A549 (cell line): Measurements from ENCODE around the gene UBASH3B. TPM values are rescaled to one million over a fixed set of nuclear protein-coding genes. Genes with fewer than 3 reads are reported as not detected.

Experiments used
- ATAC-seq, 2 experiments: fragments of 200-7000 bp in 1 of 2; fragments of >200 bp in 1 of 2; cut with Nextera tagmentation in 1 of 2; cut with Tn5 transposase in 1 of 2; 3 replicates each; pipeline versions ENCODE4 v1.8.0 to v1.9.1; 2018 to 2020; ENCODE audit warnings: mild to moderate bottlenecking in 1 of 2, moderate library complexity in 1 of 2
- CTCF ChIA-PET: fragments of 300-600 bp; sonication (Branson Sonifier 250); formaldehyde crosslinking; extraction: SDS; loops from one replicate; lab custom pipeline; 2021; ENCODE audit warnings: antibody characterized with exemption, inconsistent platforms; lab: Yijun Ruan, JAX
- POLR2A ChIA-PET: fragments of 350-600 bp; formaldehyde crosslinking; extraction: SDS; loops from one replicate; lab custom pipeline; 2021; ENCODE audit warnings: antibody characterized with exemption, inconsistent platforms; lab: Yijun Ruan, JAX
- DNase-seq, 2 experiments: peaks; one replicate each; pipeline versions ENCODE4 v3.0.0 to v3.0.0-alpha.2; 2011 to 2016; ENCODE audit warnings: low read depth in 1 of 2, low spot score in 1 of 2
- FAIRE-seq: peaks from 2 replicates; lab custom pipeline; 2011; peaks lifted over from hg19 to GRCh38; lab: Jason Lieb, UNC
- H3K27ac ChIP-seq, 2 experiments: fragments of >200 bp; sonication (Bioruptor Twin); formaldehyde crosslinking; 3 replicates each; pipeline ENCODE4 v1.5.1; 2016 to 2017
- H3K4me1 ChIP-seq: fragments of >200 bp; sonication (Bioruptor Twin); formaldehyde crosslinking; 3 replicates; pipeline ENCODE4 v1.6.1; 2016
- H3K4me2 ChIP-seq: fragments of >200 bp; sonication (Bioruptor Twin); formaldehyde crosslinking; 3 replicates; pipeline ENCODE4 v1.6.1; 2016
- H3K4me3 ChIP-seq: fragments of >200 bp; sonication (Bioruptor Twin); formaldehyde crosslinking; 3 replicates; pipeline ENCODE4 v1.5.1; 2016
- H3K9me3 ChIP-seq: fragments of >200 bp; sonication (Bioruptor Twin); formaldehyde crosslinking; 3 replicates; pipeline ENCODE4 v1.6.1; 2016
- BHLHE40 ChIP-seq: IDR thresholded peaks from 2 replicates; pipeline ENCODE4 v1.6.1; 2012; ENCODE audit warnings: low read depth, low read length, inconsistent platforms
- CEBPB ChIP-seq, 2 experiments: fragments of >200 bp in 1 of 2; sonication (Bioruptor Twin) in 1 of 2; formaldehyde crosslinking in 1 of 2; IDR thresholded peaks; 2 replicates each; pipeline ENCODE4 v1.6.1; 2012 to 2016
- CHD2 ChIP-seq: fragments of 150-350 bp; IDR thresholded peaks from 2 replicates; pipeline ENCODE4 v1.6.1; 2014; ENCODE audit warnings: low read length; ENCODE audit not compliant: partially characterized antibody
- EP300 ChIP-seq, 2 experiments: fragments of >200 bp; sonication (Bioruptor Twin); formaldehyde crosslinking; IDR thresholded peaks; 2 replicates in 1 of 2; 3 replicates in 1 of 2; pipeline ENCODE4 v1.6.1; 2016 to 2017
- HES2 ChIP-seq: fragments of >200 bp; sonication (Bioruptor Twin); formaldehyde crosslinking; IDR thresholded peaks from 2 replicates; pipeline ENCODE4 v1.6.1; 2016
- HEYL ChIP-seq: fragments of 250-450 bp; sonication (Bioruptor Pico); IDR thresholded peaks from 2 replicates; pipeline ENCODE4 v1.8.0; 2021; ENCODE audit warnings: mild to moderate bottlenecking, moderate library complexity
- HOXB5 ChIP-seq: fragments of 250-450 bp; sonication (Bioruptor Pico); IDR thresholded peaks from 2 replicates; pipeline ENCODE4 v1.5.0; 2020; ENCODE audit warnings: mild to moderate bottlenecking, moderate library complexity
- JUN ChIP-seq, 2 experiments: fragments of >200 bp; sonication (Bioruptor Twin); formaldehyde crosslinking; IDR thresholded peaks; 2 replicates in 1 of 2; 3 replicates in 1 of 2; pipeline ENCODE4 v1.6.1; 2016 to 2017
- KDM1A ChIP-seq: fragments of 200-600 bp; sonication (generic); IDR thresholded peaks from 2 replicates; pipeline ENCODE4 v1.6.1; 2016; ENCODE audit warnings: low read depth, mild to moderate bottlenecking
- KDM5A ChIP-seq: fragments of 200-600 bp; sonication (generic); IDR thresholded peaks from 2 replicates; pipeline ENCODE4 v1.6.1; 2016; ENCODE audit warnings: antibody characterized with exemption, mild to moderate bottlenecking
- MAFK ChIP-seq: fragments of 450-650 bp; IDR thresholded peaks from 2 replicates; pipeline ENCODE4 v1.6.1; 2014; ENCODE audit not compliant: partially characterized antibody
- NPAS2 ChIP-seq: fragments of 250-450 bp; sonication (Bioruptor Pico); IDR thresholded peaks from 2 replicates; pipeline ENCODE4 v1.8.0; 2022; ENCODE audit warnings: mild to moderate bottlenecking, moderate library complexity, borderline replicate concordance
- PBX3 ChIP-seq: IDR thresholded peaks from 2 replicates; pipeline ENCODE4 v1.6.1; 2012
- POLR2A ChIP-seq: IDR thresholded peaks from 2 replicates; pipeline ENCODE4 v1.6.1; 2012; ENCODE audit warnings: mild to moderate bottlenecking, low read length
- POLR2AphosphoS2 ChIP-seq: conservative IDR thresholded peaks from 2 replicates; pipeline ENCODE4 v1.6.1; 2012; ENCODE audit warnings: low read length, improper control_type of control experiment, inconsistent platforms
- RARB ChIP-seq: fragments of 250-450 bp; sonication (Bioruptor Pico); IDR thresholded peaks from 2 replicates; pipeline ENCODE4 v1.8.0; 2021; ENCODE audit warnings: mild to moderate bottlenecking, moderate library complexity
- RCOR1 ChIP-seq: fragments of 150-350 bp; IDR thresholded peaks from 2 replicates; pipeline ENCODE4 v1.6.1; 2014; ENCODE audit warnings: antibody characterized with exemption, low read length, low read depth
- RFX5 ChIP-seq: fragments of 450-650 bp; IDR thresholded peaks from 2 replicates; pipeline ENCODE4 v1.7.1; 2014; ENCODE audit warnings: antibody characterized with exemption, mild to moderate bottlenecking, moderate library complexity
- RNF2 ChIP-seq: fragments of 200-600 bp; sonication (generic); IDR thresholded peaks from 2 replicates; pipeline ENCODE4 v1.6.1; 2016; ENCODE audit warnings: low read depth, mild to moderate bottlenecking, antibody characterized with exemption, moderate library complexity, borderline replicate concordance
- SREBF2 ChIP-seq: fragments of 450-650 bp; IDR thresholded peaks from 2 replicates; pipeline ENCODE4 v1.6.1; 2014; ENCODE audit warnings: mild to moderate bottlenecking, moderate library complexity
- ZFP36 ChIP-seq: fragments of 450-650 bp; IDR thresholded peaks from 2 replicates; pipeline ENCODE4 v1.6.1; 2014; ENCODE audit warnings: borderline replicate concordance; ENCODE audit not compliant: partially characterized antibody
- ZNF302 ChIP-seq: fragments of 250-450 bp; sonication (Bioruptor Pico); IDR thresholded peaks from 2 replicates; pipeline ENCODE4 v1.9.0; 2021; ENCODE audit warnings: inconsistent platforms, mild to moderate bottlenecking, moderate library complexity
- ZSCAN20 ChIP-seq: fragments of 250-450 bp; sonication (Bioruptor Pico); IDR thresholded peaks from 2 replicates; pipeline ENCODE4 v1.8.0; 2022; ENCODE audit warnings: mild to moderate bottlenecking, moderate library complexity
- WGBS: methylation state at CpG from one replicate; pipeline ENCODE4 v1.1.6; 2017; ENCODE audit errors: missing lambda C conversion rate; 5-methylcytosine and 5-hydroxymethylcytosine counted together
- polyA plus RNA-seq, 4 experiments: library from polyadenylated mRNA; depleted of rRNA in 3 of 4; stranded (reverse); fragments of >200 nt; fragmentation: RNase III in 1 of 4; extraction: RNeasy Plus Mini Kit Qiagen cat#74134 plus additional on column Dnase treatment in 1 of 4; gene quantifications; 2 replicates in 3 of 4; 3 replicates in 1 of 4; pipeline ENCODE4 v1.2.3, GENCODE V29; 2011 to 2017
- TF ChIP-seq, protein P1 (sequence below): fragments of 450-650 bp; IDR thresholded peaks from 2 replicates; pipeline ENCODE4 v1.6.1; 2014; ENCODE audit warnings: antibody characterized with exemption
- TF ChIP-seq, protein P2 (sequence below): IDR thresholded peaks from 2 replicates; pipeline ENCODE4 v1.6.1; 2012
- TF ChIP-seq, protein P3 (sequence below): fragments of 150-350 bp; IDR thresholded peaks from 2 replicates; pipeline ENCODE4 v1.6.1; 2014; ENCODE audit warnings: low read depth, mild to moderate bottlenecking, low read length

The UBASH3B gene
- polyA plus RNA-seq, 2 of the 4 experiments (the other 2 are of a cell fraction), result 33.4 to 43.0 TPM

DNA sequence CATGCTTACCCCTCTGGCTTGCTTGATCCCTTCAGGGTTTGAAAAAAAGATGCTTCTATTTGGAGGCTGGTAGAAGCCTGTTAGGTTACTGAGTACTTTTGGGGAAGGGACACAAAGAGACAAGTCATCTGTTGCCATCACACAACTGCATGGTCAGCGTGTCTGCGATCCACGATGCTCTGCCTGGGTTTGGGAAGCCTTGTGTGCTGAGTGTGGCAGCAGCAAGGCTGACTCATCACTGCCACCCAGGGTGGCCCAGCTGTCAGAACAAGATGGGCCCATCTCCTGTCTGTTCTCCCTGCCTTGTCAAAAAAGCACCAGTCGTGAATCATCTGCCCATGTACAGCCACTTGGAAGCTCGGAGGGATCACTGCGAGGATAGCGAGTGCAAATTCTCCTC lies 26.2 kb downstream of the UBASH3B start (continued):
- TF ChIP-seq, protein P1, sequence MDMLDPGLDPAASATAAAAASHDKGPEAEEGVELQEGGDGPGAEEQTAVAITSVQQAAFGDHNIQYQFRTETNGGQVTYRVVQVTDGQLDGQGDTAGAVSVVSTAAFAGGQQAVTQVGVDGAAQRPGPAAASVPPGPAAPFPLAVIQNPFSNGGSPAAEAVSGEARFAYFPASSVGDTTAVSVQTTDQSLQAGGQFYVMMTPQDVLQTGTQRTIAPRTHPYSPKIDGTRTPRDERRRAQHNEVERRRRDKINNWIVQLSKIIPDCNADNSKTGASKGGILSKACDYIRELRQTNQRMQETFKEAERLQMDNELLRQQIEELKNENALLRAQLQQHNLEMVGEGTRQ, result no peak
- no peak for TF ChIP-seq BHLHE40
- TF ChIP-seq, protein P2, sequence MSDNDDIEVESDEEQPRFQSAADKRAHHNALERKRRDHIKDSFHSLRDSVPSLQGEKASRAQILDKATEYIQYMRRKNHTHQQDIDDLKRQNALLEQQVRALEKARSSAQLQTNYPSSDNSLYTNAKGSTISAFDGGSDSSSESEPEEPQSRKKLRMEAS, result peak; percentile 49; the same call in 1 of the 2 replicates
- TF ChIP-seq MAFK, result no peak

DNA sequence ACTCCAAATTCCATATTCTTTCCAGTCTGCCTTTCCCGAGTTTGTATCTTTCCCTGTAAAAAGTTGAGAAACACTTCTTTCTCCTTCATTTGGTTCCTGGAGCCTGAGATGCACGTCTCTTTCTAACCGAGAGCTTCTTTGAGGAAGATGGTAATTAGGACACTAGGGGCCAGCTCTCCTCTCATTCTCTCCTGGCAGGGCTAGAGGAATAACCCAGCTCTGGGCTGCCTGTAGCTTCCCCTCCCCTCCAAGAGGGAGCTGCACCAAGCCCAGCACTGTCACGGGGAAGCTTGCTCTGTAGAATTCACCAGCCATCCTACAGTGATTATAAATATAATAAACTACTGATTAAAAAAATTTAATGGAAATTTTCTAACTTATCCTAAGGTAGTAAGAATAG lies 26.9 kb downstream of the UBASH3B start:
- WGBS, result 68% methylated on average over 4 of the region's 4 CpGs
- no peak for TF ChIP-seq POLR2A
- TF ChIP-seq POLR2AphosphoS2, result no peak
- no peak for TF ChIP-seq ZNF302 (CRISPR knock-in tag)
- no peak for TF ChIP-seq RNF2
- no peak for TF ChIP-seq JUN (IDR thresholded peaks at IDR 0.05)
- no peak for TF ChIP-seq ZSCAN20 (CRISPR knock-in tag)
- TF ChIP-seq NPAS2 (CRISPR knock-in tag), result no peak
- no peak for TF ChIP-seq ZFP36
- no peak for TF ChIP-seq HEYL (CRISPR knock-in tag)
- TF ChIP-seq CHD2, result no peak
- TF ChIP-seq RFX5, result no peak
- TF ChIP-seq KDM1A, result no peak
- no peak for TF ChIP-seq EP300 (IDR thresholded peaks at IDR 0.05)
- no peak for TF ChIP-seq RARB (CRISPR knock-in tag)
- TF ChIP-seq, protein P2, result no peak
- no peak for TF ChIP-seq SREBF2
- TF ChIP-seq HES2, result no peak
- no peak for ATAC-seq
- ChIA-PET POLR2A (no interaction called here), CTCF (interaction anchor here (1.1 to 3.0 kb wide), 3 partner anchors 89 to 107 kb away, joined by 3 to 8 read pairs (median 3); no protein-coding TSS in a partner anchor)
- H3K27ac ChIP-seq, result no peak overlapping the region
- 0 out of 3 replicates have a peak overlapping the region, but pooled peaks have one; percentile 60 for H3K4me2 ChIP-seq
- H3K4me3 ChIP-seq, result no peak overlapping the region
- no peak for FAIRE-seq
- no peak for DNase-seq
- H3K9me3 ChIP-seq, result no peaks in the 10 kb centered on the region
- peaks cover 49% of the 10 kb centered on the region for H3K4me1 ChIP-seq

DNA sequence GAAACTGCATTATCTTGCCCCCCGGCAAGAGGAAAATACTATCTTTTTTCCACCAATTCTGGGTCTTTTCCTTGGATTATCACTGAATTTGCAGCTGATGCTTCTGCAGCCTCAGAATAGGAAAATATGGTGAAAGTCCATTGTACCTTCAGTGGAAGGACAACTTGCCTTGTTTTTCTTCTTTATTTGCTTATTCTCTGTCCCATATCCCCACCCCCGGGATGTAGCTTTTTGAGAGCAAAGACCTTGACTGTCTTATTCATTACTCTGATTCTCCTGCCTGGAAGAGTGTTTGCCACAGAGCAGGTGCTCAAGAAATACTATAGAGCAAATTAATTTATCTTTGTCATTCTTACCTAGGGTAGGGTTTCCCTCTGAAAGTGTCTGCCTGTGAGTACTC lies 29.5 kb downstream of the UBASH3B start:
- ATAC-seq, result no peak
- Histone ChIP-seq H3K4me3 (no peak overlapping the region), H3K4me2 (no peak overlapping the region), H3K4me1 (peaks cover 43% of the 10 kb centered on the region), H3K27ac (no peak overlapping the region), H3K9me3 (no peaks in the 10 kb centered on the region)
- TF ChIP-seq HOXB5 (CRISPR knock-in tag), result no peak
- TF ChIP-seq KDM5A, result no peak
- no peak for TF ChIP-seq PBX3
- TF ChIP-seq, protein P3, sequence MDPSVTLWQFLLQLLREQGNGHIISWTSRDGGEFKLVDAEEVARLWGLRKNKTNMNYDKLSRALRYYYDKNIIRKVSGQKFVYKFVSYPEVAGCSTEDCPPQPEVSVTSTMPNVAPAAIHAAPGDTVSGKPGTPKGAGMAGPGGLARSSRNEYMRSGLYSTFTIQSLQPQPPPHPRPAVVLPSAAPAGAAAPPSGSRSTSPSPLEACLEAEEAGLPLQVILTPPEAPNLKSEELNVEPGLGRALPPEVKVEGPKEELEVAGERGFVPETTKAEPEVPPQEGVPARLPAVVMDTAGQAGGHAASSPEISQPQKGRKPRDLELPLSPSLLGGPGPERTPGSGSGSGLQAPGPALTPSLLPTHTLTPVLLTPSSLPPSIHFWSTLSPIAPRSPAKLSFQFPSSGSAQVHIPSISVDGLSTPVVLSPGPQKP, result no peak
- no peak for TF ChIP-seq RCOR1
- TF ChIP-seq CEBPB (IDR thresholded peaks at IDR 0.05), result no peak
- FAIRE-seq, result no peak
- ChIA-PET POLR2A (no interaction called here), CTCF (interaction anchor here (1.1 kb wide), 1 partner anchor 10 kb away, joined by 3 read pairs; no protein-coding TSS in a partner anchor)
- DNase-seq, result no peak
- 78% methylated on average over 2 of the region's 2 CpGs for WGBS
